NCI-H1436 (cell line): ENCODE results near the gene ALG3.

Experiments used
- DNase-seq: peaks from one replicate; lab custom pipeline; 2025; lab: John Stamatoyannopoulos, UW

Gene ALG3

GRCh38 chr3:184235381-184236032 lies 13.3 kb downstream of the ALG3 start:
- DNase-seq, result no peak

DNA sequence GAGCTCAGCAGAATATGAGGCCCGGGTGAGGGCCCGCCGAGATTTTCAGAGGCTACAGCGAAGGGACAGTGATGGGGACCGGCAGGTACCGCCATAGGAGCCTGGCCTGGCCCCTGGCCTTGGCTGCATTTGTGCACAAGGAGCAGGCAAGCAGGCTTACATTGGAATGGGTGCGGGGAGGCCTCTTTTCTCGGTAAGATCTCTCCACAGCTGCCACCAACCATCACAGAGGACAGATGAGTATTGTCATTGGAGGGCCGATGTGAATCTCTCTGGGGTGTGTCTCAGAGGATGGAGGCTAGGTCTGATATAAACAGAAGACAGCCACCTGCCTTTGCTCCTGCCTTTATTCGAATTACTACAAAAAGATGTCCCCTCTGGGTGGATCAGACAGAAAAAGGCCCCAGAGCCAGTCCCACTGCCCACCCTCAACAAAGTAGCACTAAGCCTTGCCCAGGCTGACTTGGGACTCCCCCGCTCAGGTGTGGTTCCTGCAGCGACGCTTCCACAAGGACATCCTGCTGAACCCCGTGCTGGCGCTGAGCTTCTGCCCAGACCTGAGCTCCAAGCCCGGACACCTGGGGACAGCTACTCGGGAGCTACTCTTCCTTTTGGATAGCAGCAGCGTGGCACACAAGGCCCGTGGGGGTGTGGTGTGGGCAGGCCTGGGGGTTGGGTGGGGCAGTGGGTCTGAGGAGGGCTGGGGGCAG lies 13.9 kb downstream of the ALG3 start:
- DNase-seq, result no peak

GRCh38 chr3:184234224-184234623 lies 14.5 kb downstream of the ALG3 start:
- no peak for DNase-seq

DNA sequence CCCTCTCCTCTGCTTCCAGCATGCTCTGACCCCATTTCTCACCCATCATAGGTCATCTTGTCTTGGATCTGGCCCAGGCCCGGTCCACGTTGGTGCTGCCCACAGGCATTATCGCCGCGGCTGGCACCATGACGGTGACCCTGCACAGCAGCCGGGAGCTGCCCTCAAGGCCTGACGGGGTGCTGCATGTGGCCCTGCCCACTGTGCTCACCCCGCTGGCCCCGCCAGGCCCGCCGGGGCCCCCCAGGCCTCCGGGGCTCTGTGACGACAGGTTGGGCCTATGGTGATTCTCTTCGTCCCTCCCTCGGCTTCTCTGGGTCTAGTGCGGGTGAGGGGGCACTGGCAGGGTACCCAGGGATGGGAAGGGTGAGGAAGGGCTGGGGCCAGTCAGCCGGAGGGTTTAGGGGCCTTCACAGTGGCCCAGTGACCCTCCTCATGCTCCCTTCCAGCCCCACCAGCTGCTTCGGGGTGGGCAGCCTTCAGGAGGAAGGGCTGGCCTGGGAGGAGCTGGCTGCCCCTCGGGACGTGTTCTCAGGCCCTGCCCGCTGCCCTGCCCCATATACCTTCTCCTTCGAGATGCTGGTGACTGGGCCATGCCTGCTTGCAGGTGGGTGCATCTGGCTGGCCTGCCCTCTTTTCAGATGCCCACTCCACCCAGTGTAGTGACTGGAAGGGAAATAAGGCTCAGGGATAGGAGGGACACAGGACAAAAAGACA lies 15.5 kb downstream of the ALG3 start:
- no peak for DNase-seq

GRCh38 chr3:184231671-184232070 lies 17.1 kb downstream of the ALG3 start:
- DNase-seq, result no peak

DNA sequence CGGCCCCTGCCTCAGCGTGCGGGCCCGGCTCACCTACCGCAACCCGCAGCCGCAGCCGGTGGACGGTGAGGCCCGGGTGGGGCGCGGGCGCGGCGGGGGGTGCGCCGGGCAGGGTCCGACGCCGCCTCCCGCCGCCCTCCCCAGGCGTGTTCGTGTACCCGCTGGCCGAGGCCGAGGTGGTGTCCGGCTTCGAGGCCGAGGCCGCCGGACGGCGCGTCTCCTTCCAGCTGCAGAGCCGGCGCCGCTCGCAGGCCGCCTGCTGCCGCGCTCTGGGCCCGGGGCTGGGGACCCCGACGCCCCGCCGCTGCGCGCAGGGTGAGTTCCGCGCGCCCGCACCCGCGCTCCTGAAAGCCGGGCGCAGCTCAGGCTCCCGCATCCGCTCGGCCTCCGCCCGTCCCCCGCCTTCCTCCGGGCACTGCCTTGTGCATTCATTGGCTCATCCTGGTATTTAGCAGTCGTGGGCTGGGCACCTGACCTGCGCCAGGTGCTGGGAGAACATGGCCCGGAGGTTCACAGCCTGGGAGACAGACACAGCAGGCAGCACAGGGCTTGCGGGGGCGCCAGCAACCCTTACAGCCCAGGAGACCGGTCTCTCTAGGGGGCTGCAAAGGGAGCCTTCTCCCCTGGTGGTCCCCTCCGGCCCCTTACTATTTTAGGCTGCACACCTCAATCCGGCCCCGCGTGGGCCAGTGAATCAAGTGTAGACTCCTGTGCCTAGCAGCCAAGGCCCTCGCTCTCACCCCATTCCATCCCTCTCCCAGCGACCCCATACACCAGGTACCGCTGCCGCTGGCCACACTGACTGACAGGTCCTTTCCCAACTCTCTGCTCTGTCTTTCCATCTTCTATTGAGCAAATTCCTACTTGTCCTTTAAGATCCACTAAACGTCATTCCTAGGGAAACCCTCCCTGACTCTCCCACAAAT lies 17.9 kb downstream of the ALG3 start:
- peak; percentile 9 for DNase-seq

GRCh38 chr3:184230081-184230602 lies 18.6 kb downstream of the ALG3 start:
- no peak for DNase-seq

DNA sequence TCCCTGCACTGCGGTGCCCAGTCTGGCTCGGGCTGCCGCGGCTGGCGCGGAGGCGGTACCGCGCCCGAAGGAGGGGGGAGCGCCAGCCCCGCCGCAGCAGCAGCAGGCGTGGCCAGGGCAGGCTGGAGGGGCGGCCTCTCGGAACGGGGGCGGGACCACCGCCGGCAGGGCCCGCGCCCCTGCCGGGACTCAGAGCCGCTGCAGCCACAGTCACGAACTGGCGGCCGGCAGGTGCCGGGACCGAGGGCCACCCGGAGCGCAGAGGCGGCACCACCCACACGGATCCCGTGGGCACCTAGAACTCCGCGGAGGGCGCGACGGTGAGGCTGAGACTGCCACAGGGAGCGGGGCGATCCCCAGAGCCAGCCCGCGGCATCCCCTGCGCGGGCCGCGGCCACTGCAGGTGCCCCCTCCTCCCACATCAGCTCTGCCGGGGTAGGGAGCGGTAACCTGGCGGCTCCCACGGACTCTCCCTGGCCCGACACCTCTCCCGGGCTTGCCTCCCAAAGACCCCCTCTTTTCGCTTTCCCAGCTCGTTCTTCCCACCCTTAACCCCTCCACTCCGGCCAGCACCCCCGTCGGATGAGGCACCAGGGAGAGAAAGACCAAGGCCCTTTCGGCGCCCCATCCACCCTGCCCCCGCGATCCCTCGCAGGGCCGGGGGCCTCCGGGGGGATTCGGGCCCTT lies 19.2 kb downstream of the ALG3 start, which contains the start of gene VWA5B2:
Gene VWA5B2, plus strand, starts transcription at position 192 of the 687 bp plus-strand sequence. CDS start 944 bp downstream, outside the sequence.
- DNase-seq, result peak; percentile 79

- no peak for DNase-seq
These were observed 20.2 kb downstream of the ALG3 start for GRCh38 chr3:184228376-184229137.

DNA sequence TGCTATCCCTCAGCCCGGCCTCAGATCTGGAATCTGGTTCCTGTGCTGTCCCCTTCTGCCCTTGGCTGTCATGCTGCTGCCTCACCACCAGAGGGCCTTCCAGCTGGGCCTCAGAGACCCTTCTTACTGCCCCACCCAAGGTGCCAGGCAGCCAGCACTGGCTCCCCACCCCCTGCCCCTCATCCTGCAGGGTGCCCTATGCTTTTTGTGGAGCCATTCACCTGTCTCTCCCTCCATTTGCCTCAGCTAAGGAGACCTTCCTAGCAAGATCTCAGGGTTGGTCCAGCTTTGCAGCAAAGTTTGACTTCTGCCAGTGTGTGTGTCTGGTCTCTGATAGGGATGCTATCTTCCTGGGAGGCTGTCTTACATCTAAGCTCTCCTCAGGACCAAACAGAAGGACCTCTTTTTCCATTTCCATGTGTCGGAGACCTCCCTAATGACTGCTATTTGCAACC lies 21.3 kb downstream of the ALG3 start:
- peak; percentile 48 for DNase-seq

- no peak for DNase-seq
These were observed 24.8 kb downstream of the ALG3 start for GRCh38 chr3:184223946-184224345.

GRCh38 chr3:184222521-184222920 lies 26.2 kb downstream of the ALG3 start:
- DNase-seq, result no peak

DNA sequence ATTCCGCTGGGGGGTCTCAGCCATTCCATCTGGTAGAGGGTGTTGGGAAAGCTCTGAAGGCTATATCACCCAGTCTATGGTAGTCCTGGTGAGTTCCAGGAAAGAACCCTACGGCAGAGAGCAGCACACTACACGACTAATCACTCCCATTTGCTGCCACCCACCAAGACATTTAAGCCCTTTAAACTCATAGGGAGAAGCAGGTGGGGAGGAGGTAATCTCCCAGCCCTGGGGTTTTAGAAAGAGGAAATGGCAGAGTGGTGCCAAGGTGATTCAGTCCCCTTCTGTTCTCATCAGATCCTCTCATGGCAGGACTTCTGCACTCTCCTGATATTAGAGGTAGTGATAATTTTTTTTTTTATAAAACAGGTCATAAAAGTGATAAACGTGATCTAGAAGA lies 29.9 kb downstream of the ALG3 start:
- DNase-seq, result no peak

DNA sequence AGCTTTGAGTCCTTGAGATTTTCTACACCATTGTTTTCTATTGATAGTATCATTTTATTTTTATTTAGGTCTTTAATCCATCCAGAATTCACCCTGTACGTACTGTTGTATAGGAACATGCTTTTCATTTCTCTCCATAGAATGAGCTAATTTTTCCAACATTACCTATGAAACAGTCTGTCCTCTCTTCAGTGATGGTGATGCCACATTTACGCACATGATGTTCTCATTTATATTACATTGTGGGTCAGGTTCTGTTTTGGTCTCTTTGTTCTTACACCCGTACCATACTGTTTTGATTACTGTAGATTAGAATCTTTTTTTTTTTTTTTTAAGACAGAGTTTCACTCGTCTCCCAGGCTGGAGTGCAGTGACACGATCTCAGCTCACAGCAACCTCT lies 37.0 kb downstream of the ALG3 start:
- no peak for DNase-seq

DNA sequence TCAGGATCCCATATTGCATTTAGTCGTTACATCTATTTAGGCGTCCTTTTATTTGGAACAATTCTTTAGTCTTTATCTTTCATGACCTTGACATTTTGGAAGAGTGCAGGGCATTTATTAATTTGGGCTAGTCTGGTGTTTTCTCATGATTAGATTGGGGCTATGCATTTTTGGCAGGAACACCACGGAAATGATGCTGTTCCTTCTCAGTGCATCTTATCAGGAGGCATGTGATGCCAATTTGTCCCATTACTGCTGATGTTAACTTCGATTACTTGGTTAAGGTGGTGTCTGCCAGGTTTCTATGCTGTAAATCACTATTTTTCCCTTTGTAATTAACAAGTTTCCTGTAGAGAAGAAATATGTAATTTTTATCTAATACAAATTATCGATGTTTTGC lies 37.5 kb downstream of the ALG3 start:
- no peak for DNase-seq

GRCh38 chr3:184209146-184209923 lies 39.4 kb downstream of the ALG3 start:
- DNase-seq, result no peak

GRCh38 chr3:184203526-184203925 lies 45.2 kb downstream of the ALG3 start:
- DNase-seq, result no peak

DNA sequence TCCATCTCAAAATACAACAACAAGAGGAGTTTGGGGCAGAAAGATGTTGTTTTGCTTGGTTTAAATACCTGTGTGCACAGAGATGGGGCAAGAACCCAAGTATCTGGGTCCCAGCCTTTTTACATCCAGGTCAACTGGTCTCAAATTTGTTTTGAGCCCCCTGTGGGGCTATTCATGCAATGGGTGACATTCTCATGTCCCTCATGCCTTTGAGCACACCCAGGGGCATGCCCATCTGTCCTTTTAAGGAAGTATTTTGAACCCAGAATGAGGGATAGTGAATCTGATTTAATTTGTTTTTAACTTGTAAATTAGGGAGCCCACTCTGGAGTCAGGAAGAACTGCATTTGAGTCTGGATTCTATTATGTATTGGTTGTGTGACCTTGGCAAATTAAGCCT lies 47.9 kb downstream of the ALG3 start:
- DNase-seq, result no peak

- no peak for DNase-seq
These were observed 50.3 kb downstream of the ALG3 start for GRCh38 chr3:184198509-184198908.
